ENCODE results near the gene WDR90. TPM values are rescaled to one million over a fixed set of nuclear protein-coding genes. Genes with fewer than 3 reads are reported as not detected.

Gene WDR90
- total and polyA plus RNA-seq, 2 of the 13 experiments (the other 11 are each of a cell fraction or from before 2014, with no cell fraction given): 14.9 to 28.9 TPM

DNA sequence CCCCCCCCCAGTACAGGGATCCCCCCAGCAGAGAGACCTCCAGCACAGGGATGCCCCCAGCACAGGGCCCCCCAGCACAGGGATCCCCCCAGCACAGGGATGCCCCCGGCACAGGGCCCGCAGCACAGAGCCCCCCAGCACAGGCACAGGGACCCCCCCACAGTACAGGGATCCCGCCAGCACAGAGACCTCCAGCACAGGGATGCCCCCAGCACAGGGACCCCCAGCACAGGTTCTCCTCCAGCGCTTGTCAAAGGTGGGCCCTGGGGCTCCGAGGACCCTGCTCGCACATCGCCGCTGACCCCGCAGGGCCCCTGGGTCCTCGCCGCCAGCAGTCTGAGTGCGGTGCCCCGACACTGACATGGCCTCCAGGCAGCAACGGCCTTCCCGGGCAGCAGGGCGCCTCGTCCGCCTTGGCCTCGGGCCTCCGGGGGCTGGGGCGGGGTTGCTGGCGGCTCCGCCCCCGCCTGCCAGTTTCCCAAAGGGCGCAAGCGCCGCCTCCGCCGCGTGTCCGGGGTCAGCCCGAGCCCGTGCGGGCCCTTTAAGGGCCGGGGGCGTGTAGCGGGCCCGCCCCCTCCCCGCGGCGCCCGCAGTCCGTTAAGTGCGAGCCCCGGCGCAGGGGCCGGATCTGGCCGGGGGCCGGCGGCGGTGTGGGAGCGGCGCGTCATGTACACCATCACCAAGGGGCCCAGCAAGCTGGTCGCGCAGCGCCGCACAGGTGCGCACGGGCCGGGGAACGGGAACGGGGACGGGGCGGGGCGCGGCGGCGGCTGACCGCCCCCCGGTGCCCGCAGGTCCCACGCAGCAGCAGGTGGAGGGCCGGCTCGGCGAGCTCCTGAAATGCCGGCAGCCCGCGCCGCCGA lies 7.6 kb upstream of the WDR90 start, which contains the start of gene MCRIP2 (continued):
- peak; percentile 53; the same call in 1 of the 2 replicates for TF ChIP-seq FOXP4 (CRISPR knock-in tag; IDR thresholded peaks at IDR 0.05)
- no peak for TF ChIP-seq ARID5B (CRISPR knock-in tag; IDR thresholded peaks at IDR 0.05)
- no peak for TF ChIP-seq ELF1 (CRISPR knock-in tag; IDR thresholded peaks at IDR 0.05)
- TF ChIP-seq, protein P1, sequence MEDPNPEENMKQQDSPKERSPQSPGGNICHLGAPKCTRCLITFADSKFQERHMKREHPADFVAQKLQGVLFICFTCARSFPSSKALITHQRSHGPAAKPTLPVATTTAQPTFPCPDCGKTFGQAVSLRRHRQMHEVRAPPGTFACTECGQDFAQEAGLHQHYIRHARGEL (CRISPR knock-in tag; IDR thresholded peaks at IDR 0.05): peak; percentile 66; the same call in 1 of the 2 replicates
- no peak for TF ChIP-seq ZNF274 (CRISPR knock-in tag; IDR thresholded peaks at IDR 0.05)
- TF ChIP-seq ZKSCAN5 (CRISPR knock-in tag; IDR thresholded peaks at IDR 0.05): no peak
- TF ChIP-seq CENPT (CRISPR knock-in tag; IDR thresholded peaks at IDR 0.05; ENCODE audit: low read depth): no peak
- no peak for TF ChIP-seq HOXA9 (CRISPR knock-in tag; IDR thresholded peaks at IDR 0.05; ENCODE audit: borderline replicate concordance)
- TF ChIP-seq ZNF263 (CRISPR knock-in tag; IDR thresholded peaks at IDR 0.05): no peak
- TF ChIP-seq ZNF224 (CRISPR knock-in tag; IDR thresholded peaks at IDR 0.05): no peak
- peak; percentile 66; the same call in 1 of the 2 replicates for TF ChIP-seq TFDP1 (CRISPR knock-in tag; IDR thresholded peaks at IDR 0.05; ENCODE audit: borderline replicate concordance)
- TF ChIP-seq ZNF691 (CRISPR knock-in tag; IDR thresholded peaks at IDR 0.05; ENCODE audit: borderline replicate concordance, low read depth): no peak
- TF ChIP-seq, protein P2, sequence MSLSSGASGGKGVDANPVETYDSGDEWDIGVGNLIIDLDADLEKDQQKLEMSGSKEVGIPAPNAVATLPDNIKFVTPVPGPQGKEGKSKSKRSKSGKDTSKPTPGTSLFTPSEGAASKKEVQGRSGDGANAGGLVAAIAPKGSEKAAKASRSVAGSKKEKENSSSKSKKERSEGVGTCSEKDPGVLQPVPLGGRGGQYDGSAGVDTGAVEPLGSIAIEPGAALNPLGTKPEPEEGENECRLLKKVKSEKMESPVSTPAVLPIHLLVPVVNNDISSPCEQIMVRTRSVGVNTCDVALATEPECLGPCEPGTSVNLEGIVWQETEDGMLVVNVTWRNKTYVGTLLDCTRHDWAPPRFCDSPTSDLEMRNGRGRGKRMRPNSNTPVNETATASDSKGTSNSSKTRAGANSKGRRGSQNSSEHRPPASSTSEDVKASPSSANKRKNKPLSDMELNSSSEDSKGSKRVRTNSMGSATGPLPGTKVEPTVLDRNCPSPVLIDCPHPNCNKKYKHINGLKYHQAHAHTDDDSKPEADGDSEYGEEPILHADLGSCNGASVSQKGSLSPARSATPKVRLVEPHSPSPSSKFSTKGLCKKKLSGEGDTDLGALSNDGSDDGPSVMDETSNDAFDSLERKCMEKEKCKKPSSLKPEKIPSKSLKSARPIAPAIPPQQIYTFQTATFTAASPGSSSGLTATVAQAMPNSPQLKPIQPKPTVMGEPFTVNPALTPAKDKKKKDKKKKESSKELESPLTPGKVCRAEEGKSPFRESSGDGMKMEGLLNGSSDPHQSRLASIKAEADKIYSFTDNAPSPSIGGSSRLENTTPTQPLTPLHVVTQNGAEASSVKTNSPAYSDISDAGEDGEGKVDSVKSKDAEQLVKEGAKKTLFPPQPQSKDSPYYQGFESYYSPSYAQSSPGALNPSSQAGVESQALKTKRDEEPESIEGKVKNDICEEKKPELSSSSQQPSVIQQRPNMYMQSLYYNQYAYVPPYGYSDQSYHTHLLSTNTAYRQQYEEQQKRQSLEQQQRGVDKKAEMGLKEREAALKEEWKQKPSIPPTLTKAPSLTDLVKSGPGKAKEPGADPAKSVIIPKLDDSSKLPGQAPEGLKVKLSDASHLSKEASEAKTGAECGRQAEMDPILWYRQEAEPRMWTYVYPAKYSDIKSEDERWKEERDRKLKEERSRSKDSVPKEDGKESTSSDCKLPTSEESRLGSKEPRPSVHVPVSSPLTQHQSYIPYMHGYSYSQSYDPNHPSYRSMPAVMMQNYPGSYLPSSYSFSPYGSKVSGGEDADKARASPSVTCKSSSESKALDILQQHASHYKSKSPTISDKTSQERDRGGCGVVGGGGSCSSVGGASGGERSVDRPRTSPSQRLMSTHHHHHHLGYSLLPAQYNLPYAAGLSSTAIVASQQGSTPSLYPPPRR (CRISPR knock-in tag; IDR thresholded peaks at IDR 0.05; ENCODE audit: borderline replicate concordance): no peak
- TF ChIP-seq HOXA7 (CRISPR knock-in tag; IDR thresholded peaks at IDR 0.05): no peak
- no peak for TF ChIP-seq ARNT (IDR thresholded peaks at IDR 0.05)
